ES-I3 (cell line): ENCODE measurements around the gene BEST4.
"Not testable (repeated sequence)": the region's sequence is repeated elsewhere in the genome, so short reads cannot be mapped to it uniquely, and the experiment has no call there.

Experiments
- H3K36me3 ChIP-seq: 2 replicates; pipeline ENCODE4 v1.6.1; 2013; ENCODE audit warnings: mild to moderate bottlenecking, low read length, control low read depth, moderate library complexity; ENCODE audit not compliant: insufficient read depth
- H3K4me1 ChIP-seq: 2 replicates; pipeline ENCODE4 v1.6.1; 2013; ENCODE audit warnings: mild to moderate bottlenecking, control low read depth, low read length; ENCODE audit not compliant: insufficient read depth
- H3K9ac ChIP-seq: 2 replicates; pipeline ENCODE4 v1.6.1; 2013; ENCODE audit warnings: low read depth, mild to moderate bottlenecking, low read length, moderate library complexity
- H3K9me3 ChIP-seq: 2 replicates; pipeline ENCODE4 v1.6.1; 2013; ENCODE audit warnings: mild to moderate bottlenecking, low read length, moderate library complexity; ENCODE audit not compliant: control insufficient read depth, insufficient read depth

The BEST4 gene

GRCh38 chr1:44801491-44802305, 13.7 kb upstream of the BEST4 start:
- H3K9ac ChIP-seq, result peak overlapping the region; percentile 45; the same call in 1 of the 2 replicates
- no peaks in the 10 kb centered on the region for H3K9me3 ChIP-seq
- H3K36me3 ChIP-seq, result peaks cover 16% of the 10 kb centered on the region
- peaks cover 16% of the 10 kb centered on the region for H3K4me1 ChIP-seq

- H3K9me3 ChIP-seq, result no peaks in the 10 kb centered on the region
- H3K9ac ChIP-seq, result peak within 1 kb of the TSS; percentile 68
- H3K36me3 ChIP-seq, result peaks cover 13% of the 10 kb centered on the region
- peaks cover 12% of the 10 kb centered on the region; the same call in 1 of the 2 replicates for H3K4me1 ChIP-seq
Measured at GRCh38 chr1:44799770-44800584, 12.0 kb upstream of the BEST4 start, which contains the start of gene PLK3. Gene PLK3 (plus strand): TSS chr1:44800377. CDS start chr1:44800464, 87 bp downstream.

GRCh38 chr1:44798481-44799365, 10.8 kb upstream of the BEST4 start:
- H3K4me1 ChIP-seq, result peaks cover 12% of the 10 kb centered on the region; the same call in 1 of the 2 replicates
- no peak overlapping the region for H3K9ac ChIP-seq
- H3K9me3 ChIP-seq, result no peaks in the 10 kb centered on the region

GRCh38 chr1:44797886-44798285, 9.9 kb upstream of the BEST4 start:
- H3K4me1 ChIP-seq, result peaks cover 18% of the 10 kb centered on the region; the same call in 1 of the 2 replicates
- H3K9me3 ChIP-seq, H3K9ac ChIP-seq, H3K36me3 ChIP-seq: not testable (repeated sequence)

More at GRCh38 chr1:44798481-44799365, 10.8 kb upstream of the BEST4 start:
- peaks cover 5% of the 10 kb centered on the region for H3K36me3 ChIP-seq

GRCh38 chr1:44792736-44793502, 4.9 kb upstream of the BEST4 start:
- Histone ChIP-seq H3K9me3 (no peaks in the 10 kb centered on the region), H3K36me3 (no peaks in the 10 kb centered on the region), H3K4me1 (peaks cover 9% of the 10 kb centered on the region; the same call in 1 of the 2 replicates), H3K9ac (no peak overlapping the region)

- Histone ChIP-seq H3K36me3 (no peaks in the 10 kb centered on the region), H3K4me1 (peaks cover 15% of the 10 kb centered on the region; the same call in 1 of the 2 replicates), H3K9ac (no peak overlapping the region), H3K9me3 (no peaks in the 10 kb centered on the region)
Measured at GRCh38 chr1:44790968-44791801, 3.2 kb upstream of the BEST4 start.

GRCh38 chr1:44787506-44787905, 464 bp downstream of the BEST4 start:
- Histone ChIP-seq H3K4me1 (peaks cover 21% of the 10 kb centered on the region), H3K9ac (no peak overlapping the region), H3K9me3 (no peaks in the 10 kb centered on the region), H3K36me3 (no peaks in the 10 kb centered on the region)

- Histone ChIP-seq H3K4me1 (peaks cover 21% of the 10 kb centered on the region), H3K9me3 (no peaks in the 10 kb centered on the region), H3K36me3 (no peaks in the 10 kb centered on the region), H3K9ac (peak overlapping the region; percentile 49)
Measured at GRCh38 chr1:44786841-44787426, 1.0 kb downstream of the BEST4 start.

- no peaks in the 10 kb centered on the region for H3K9me3 ChIP-seq
- no peaks in the 10 kb centered on the region for H3K36me3 ChIP-seq
- peaks cover 21% of the 10 kb centered on the region for H3K4me1 ChIP-seq
- peak overlapping the region; percentile 49 for H3K9ac ChIP-seq
Measured at GRCh38 chr1:44786138-44786840, 1.7 kb downstream of the BEST4 start.

GRCh38 chr1:44785501-44786137, 2.4 kb downstream of the BEST4 start:
- peak overlapping the region; percentile 49; the same call in 1 of the 2 replicates for H3K9ac ChIP-seq
- H3K4me1 ChIP-seq, result peaks cover 21% of the 10 kb centered on the region

GRCh38 chr1:44785029-44785380, 3.0 kb downstream of the BEST4 start:
- H3K9me3 ChIP-seq, result no peaks in the 10 kb centered on the region
- H3K9ac ChIP-seq, result no peak overlapping the region
- peaks cover 21% of the 10 kb centered on the region for H3K4me1 ChIP-seq
- H3K36me3 ChIP-seq, result no peaks in the 10 kb centered on the region; the same call in 1 of the 2 replicates

More at GRCh38 chr1:44785501-44786137, 2.4 kb downstream of the BEST4 start:
- Histone ChIP-seq H3K9me3 (no peaks in the 10 kb centered on the region), H3K36me3 (no peaks in the 10 kb centered on the region)
